AG20443 (cell line): Measurements from ENCODE around the gene TPPP.
"Not testable (repeated sequence)": the region's sequence is repeated elsewhere in the genome, so short reads cannot be mapped to it uniquely, and the experiment has no call there.

Experiments used
- DNase-seq: peaks from one replicate; pipeline ENCODE4 v3.0.0; 2012; ENCODE audit warnings: low spot score, mixed read lengths

TPPP gene

DNA sequence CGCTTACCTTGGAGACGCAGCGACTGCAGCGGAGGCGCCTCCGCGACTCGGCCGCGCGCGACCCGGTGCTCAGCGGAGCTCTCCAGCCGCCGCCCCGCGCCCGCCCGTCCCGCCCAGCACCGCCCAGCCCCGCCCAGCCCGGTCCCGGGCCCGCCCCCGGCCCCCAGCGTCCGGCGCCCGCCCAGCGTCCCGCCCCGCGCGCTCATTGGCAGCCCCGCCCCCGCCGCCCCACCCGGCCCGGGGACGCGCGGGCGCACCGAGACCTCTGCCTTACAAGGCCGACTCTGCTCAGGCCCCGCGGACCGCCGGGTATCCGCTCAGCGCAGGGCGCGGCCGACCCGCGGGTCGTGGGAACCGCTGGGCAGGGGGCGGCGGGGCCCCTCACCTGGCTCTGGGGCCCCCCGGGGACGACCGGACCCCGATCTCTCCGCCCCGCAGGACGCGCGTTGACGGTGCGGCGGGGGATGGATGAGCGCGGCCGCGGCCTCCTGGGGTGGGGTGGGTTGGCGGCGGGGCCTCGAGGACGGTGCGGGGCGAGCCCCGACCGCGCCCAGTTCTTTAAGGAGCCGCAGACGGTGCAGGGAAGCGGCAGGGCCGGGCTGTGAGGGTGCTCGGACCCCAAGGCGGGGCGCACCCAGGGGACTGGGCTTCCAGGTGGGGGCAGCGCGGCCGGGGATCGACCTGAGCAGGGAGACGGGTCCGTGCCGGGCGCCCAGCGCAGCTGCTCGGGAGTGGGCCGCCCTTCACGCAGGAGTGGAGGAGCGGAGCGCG lies at the start of gene TPPP:
TSS of gene TPPP (minus strand) at position 82 of the 771 bp plus-strand sequence. CDS start 15,292 bp downstream, outside the sequence.
- peak; percentile 92 for DNase-seq

DNA sequence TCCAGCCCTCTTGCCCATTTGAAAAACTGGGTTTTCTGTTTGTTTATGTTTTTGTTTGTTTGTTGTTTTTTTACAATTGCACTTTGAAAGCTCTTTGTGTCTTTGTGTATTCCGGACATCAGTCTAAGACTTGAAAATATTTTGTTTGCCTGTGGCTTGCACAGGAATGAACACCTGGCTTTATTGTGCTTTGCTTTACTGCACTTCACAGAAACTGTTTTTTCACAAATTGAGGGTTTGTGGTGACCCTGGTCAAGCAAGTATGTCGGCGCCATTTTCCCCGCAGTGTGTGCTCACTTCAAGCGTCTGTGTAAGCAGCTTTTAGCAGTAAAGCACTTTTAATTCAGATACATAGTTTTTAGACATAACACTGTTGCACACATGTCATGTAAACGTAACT lies 49.1 kb upstream of the TPPP start:
- not testable (repeated sequence) for DNase-seq

DNA sequence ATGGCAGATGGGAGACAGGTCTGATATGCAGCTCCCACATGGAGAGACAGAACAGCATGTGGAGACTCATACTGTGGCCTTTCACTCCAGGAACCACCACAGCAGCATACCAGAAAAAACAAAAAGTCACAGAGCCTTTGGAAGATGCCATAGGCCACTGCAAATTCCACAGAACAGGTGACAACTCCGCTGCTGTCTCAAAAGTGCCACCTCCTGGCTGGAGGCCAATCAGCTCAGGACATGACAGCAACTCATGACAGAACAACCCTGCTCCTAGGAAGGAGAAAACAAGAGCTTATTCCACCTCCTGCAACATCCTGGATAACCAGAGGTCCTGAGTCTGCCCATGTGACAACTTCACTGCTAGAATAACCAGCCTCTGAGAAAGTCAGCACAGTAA lies 41.0 kb upstream of the TPPP start:
- not testable (repeated sequence) for DNase-seq

DNA sequence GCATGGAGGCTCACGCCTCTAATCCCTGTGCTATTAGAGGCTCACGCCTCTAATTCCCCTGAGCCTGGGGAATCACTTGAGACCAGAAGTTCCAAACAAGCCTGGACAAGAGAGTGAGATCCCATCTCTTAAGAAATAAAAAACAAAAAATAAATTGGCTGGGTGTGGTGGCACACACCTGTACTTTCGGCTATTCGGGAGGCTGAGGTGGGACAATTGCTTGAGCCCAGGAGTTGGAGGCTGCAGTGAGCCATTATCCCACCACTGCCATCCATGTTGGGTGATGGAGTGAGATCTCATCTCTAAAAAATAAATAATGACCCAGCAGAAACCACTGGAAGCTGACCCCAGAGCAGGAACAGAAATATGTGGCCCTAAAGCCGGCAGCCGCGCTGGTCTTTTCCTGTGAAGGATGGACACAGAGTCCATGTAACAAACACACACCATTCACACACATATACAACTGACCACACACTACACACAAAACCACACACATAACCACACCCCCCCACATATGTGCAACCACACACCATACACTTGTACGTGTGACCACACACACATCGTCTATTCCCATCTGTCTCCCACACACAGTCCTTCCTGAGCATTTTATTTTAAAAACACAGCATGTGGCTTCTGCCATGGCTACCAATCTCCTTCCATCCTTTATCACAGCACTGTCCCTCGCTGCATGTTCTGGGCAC lies 39.8 kb upstream of the TPPP start:
- DNase-seq, result not testable (repeated sequence)

DNA sequence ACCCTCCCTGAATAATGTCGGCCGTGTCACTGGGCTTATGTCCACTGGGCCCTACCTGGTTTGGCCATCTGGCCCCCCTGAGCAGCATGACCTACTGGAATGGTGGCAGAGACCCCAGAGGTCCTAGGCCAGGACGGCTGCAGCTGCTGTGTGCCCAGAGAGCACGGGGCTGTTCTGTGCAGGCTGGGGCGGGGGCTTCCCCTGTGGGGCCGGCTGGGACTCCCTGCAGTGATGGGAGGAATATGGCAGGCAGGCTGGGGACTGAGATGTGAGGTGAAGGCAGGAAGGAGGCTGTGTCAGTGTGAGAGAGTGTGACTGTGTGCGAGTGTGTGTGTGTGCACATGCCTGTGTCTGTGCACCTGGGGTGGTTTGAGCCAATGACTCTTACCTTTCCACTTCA lies 36.1 kb upstream of the TPPP start:
- not testable (repeated sequence) for DNase-seq

DNA sequence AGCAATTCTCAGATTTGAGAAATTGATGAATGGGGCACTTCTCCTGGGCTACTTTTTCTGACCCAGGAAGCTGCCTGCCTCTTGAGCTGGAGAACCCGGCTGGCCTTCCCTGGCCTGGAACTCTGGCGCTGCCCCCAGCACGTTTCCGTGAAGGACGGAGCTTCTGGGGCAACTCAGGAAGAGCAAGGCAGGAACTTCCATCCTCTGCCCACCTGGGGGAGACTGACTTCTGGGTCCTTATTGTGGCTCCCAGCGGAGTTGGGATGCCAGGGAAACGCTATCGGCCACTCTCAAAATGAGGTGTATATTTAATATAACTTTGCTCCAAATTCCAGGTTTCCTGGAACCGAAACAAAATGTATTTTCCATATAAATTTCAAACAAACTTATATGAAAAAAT lies 33.9 kb upstream of the TPPP start:
- DNase-seq, result not testable (repeated sequence)

DNA sequence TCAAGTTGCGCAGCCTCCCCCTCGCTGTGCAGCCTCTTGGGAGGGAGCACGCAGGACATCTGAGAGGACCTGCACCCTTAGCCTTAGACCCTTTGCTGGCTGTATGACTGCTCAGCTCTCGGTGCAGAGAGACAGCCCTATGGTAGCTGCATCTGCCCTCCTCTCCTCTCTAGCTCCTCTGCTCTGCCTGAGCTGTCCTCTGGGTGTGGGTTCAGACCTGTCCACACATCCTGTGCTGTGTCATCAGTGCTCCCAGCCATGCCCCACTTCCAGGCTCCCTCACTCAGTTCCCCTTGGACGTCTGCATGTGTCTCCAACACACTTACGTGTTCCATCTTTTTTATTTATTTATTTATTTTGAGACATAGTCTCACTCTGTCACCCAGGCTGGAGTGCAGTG lies 30.7 kb upstream of the TPPP start:
- DNase-seq, result not testable (repeated sequence)

DNA sequence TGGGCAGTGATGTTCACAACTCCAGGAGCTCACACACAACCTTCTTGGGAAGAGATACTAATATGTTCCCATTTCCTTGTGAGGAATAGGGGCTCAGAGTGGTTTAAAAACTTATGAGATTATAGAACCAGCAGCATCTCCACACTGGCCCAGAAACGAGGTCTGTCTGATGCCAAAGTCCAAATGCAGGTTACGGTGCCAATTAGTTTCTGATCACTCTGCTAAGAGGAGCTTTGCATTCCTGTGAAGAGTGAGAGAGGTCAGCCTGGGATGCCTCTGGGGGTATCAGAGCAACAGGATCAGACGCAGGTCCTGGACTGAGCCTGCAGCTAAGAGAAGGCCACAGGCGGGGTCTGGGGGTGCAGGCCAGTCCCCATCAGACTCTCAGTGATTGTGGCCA lies 30.2 kb upstream of the TPPP start:
- not testable (repeated sequence) for DNase-seq

DNA sequence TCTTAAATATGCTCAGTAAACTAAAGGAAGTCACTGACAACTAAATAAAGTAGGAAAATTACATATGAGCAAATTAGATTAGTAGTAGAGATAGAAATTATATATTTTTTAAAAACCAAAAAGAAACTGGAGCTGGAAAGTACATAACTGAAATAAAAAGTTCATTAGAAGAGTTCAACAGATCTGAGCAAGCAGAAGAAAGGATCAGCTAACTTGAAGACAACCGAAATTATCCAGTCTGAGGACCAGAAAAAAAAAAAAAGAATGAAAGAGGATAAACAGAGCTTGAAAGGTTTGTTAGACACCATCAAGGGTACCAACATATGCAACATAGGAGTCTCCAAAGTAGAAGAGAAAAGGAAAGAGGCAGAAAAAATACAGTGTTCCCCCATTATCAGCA lies 26.2 kb upstream of the TPPP start:
- DNase-seq, result not testable (repeated sequence)

DNA sequence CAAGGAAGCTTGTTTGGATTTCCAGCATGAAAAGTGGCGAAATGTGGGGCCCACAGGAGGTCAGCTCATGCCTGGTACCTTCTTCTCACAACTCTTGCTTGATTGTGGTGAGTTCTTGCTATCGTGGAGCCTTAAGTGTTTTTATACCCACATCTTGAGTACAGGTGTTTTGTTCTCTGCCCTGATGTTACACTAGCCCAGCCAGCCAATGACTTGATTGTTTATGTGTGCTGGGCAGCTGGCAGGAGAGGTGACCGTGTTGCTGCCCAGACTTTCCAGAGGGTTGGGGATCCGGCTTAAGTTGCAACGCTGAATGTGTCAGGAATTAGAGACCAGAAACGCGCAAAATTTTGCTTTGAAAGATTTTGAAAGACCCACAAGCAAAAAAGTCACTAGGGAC lies 24.0 kb upstream of the TPPP start:
- DNase-seq, result no peak

DNA sequence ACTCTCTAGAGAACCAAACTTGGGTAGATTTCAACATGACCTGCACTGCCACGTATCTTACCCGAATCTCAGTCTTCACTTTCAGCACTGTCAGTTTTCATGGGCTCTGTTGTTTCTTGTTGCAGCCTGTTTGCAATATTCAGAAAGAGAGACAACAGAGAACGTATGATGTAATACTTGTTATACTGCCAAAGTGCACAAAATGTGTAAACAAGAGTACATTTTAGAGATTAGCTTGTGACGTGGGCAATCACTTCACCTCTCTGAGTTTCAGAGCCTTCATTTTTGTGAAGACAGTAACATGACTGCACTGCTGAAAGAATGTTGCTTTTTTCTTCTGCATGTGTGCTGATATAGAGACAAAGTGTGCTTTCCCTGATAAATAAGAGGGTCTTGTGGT lies 23.6 kb upstream of the TPPP start:
- not testable (repeated sequence) for DNase-seq

DNA sequence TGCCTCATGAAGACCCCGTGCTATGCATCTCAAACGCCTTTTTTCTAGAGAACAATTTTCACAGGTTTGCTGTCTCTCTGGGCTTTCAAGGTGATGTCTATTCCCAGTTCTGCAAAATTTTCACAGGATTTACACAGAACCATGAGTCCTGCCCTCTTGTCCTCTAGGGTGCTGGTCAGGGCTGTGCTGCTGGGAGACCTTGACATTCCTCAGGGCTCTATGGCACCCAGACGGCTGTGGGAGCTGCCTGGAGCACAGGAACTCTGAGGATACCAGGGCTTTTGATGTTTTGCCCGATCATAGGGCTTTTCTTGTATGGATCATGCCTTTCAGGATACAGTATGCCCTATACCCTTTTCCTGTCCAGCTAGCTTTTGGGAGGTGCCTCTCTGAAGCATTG lies 22.5 kb upstream of the TPPP start:
- not testable (repeated sequence) for DNase-seq

DNA sequence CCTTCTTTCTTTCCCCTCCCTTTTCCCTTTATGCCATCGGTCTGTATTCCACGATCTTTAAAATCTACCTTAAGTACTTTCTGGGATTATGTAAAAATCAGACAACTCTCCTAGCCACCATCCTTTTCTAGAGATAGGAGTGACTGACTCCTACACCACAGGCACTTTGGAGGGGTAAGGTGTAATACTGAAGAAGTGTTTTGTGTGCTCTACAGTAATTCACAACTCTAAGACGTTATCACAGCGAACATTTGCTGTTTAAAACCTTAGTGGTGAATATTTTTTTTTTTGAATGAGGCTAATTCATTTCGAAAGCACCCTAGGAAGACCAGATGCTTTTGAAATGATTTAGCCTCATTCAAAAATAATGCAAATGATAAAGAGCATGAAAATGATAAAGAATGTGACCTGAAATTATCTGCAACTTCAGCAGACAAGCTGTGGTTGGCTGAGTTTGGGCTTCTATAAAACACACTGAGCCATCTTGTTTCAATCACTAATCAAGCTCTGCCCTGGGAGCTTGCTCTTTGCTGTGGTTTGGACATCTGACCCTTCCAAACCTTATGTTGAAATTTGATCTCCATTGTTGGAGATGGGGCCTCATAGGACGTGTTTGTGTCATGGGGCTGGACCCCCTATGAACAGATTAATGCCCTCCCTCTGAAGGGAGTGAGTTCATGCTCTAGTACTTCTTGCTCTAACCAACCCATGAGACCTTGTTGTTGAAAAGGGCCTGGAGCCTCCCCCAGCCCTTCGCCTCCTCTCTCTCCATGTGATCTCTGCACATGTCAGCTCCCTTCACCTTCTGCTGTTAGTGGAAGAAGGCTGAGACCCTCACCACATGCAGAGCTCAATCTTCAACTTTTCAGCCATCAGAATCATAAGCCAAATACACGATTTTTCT lies 21.3 kb upstream of the TPPP start:
- not testable (repeated sequence) for DNase-seq

DNA sequence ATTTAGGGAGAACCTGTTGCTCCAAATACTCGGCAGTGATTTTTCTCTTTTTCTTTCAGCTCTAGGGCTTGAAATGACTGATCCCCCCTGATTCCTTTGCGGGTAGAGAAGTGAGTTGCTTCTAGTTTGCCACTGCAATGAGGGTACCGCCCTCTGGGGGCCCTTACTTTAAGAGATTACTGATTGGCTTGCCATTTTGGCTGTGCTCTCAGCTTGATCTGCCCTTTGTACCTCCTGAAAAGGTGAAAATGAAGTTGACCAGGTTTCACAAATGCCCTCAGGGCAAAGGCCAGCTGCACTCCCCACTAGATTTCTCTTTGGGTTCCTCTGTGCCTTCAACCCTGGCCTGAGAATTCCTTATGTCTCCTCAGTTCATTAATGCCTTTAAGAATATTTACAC lies 20.5 kb upstream of the TPPP start:
- DNase-seq, result not testable (repeated sequence)

DNA sequence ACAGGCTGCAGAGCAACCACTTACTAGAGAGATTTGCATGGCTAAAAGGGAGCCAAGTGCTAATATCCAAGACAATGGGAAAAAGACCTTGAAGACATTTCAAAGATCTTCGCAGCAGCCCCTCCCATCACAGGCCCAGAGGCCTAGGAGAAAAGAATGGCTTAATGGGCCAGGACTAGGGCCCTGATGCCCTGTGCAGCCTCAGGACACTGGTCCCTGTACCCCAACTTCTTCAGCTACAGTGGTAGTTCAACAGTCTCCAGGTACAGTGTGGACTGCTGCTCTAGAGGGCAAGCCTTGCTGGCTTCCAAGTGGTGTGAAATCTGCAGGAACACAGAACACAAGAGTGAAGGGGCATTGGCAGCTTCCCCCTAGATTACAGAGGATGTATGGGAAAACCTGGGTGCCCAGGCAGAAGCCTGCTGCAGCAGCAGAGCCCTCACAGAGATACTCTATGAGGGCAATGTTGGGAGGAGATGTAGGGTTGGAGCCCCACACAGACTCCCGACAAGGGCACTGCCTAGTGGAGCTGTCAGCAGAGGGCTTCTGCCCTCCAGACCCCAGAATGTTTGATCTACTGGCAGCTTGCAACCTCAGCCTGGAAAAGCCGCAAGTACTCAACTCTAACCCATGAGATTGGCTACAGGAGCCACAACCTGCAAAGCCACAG lies 15.8 kb upstream of the TPPP start:
- not testable (repeated sequence) for DNase-seq

DNA sequence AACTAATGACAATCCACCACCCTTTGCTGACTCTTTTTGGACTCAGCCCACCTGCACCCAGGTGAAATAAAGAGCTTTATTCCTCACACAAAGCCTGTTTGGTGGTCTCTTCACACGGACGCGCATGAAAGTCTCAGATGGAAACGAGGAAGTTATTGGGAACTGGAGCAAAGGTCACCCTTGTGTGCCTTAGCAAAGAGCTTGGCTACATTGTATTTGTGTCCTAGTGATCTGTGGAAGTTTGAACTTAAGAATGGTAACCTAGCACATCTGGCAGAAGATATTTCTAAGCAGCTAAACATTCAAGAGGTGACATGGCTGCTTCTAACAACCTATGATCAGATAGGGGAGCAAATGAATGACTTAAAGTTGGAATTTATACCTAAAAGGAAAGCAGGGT lies 15.2 kb upstream of the TPPP start:
- DNase-seq, result not testable (repeated sequence)

DNA sequence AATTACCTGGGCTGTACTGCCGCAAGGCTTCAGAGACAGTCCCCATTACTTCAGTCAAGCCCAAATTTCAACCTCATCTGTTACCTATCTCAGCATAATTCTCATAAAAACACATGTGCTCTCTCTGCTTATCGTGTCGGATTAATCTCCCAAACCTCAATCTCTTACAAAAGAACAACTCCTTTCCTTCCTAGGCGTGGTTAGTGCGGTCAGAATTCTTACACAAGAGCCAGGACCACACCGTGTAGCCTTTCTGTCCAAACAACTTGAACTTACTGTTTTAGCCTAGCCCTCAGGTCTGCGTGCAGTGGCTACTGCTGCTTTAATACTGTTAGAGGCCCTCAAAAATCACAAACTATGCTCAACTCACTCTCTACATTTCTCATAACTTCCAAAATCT lies 13.0 kb upstream of the TPPP start:
- not testable (repeated sequence) for DNase-seq

DNA sequence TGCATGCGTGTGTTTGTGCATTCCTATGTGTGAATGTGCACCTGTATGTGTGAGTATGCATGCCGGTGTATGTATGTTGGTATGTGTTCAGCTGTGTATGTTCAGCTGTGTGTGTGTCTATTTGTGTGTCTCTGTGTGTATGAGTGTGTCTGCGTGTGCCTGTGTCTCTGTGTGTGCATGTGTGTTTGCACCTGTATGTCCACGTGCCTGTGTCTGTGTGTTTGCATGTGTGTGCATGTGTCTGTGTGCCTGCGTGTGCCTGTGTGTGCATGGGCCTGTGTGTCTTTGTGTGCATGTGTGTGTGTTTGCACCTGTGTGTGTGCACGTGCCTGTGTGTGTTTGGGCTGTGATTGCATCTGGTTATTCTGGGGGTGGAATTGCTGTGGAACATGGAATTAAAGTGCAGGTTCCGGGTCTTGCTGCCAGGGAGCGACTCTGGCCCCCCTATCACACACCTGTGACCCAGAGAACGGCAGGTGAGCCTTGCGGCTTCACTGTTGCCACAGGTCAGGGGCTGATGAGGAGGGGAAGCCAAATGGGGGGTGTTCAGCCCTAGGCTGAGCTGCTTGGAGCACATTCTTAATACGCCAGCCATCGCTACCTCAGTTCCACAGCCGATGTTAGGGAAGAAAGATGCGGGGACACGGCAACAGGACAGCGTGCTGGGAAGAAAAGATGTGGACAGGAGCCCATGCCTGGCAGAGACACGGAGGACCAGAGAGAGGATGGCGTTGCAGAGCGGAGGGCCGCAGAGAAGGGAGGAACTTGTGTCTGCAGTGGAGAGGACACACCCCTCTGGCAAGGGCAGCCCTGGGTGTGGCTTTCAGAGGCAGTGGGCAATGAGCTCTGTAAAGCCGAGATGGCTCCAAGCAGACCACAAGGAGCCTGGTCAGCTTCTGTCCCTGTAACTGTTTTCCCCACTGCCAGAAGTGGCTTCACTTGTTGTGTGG lies 3.9 kb upstream of the TPPP start:
- not testable (repeated sequence) for DNase-seq

DNA sequence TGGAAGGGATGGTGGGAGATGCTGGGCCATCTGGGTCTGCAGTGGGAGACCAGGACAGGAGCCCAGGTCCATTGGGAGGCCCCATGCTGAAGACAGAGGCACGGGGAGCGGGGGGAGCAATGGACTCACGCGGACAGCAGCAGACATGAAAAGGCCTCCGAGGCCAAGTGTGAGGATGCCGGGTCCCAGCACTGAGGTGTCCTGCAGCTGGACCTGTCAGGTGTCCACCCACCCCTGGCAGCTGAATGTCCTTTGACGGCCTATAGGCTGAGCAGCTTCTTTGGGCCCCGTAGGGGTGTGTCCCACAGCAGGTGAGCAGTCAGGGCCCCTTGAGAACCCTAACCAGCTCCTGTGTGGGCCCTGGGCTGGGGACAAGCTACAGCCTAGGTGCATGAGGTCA lies 3.0 kb upstream of the TPPP start:
- DNase-seq, result not testable (repeated sequence)

DNA sequence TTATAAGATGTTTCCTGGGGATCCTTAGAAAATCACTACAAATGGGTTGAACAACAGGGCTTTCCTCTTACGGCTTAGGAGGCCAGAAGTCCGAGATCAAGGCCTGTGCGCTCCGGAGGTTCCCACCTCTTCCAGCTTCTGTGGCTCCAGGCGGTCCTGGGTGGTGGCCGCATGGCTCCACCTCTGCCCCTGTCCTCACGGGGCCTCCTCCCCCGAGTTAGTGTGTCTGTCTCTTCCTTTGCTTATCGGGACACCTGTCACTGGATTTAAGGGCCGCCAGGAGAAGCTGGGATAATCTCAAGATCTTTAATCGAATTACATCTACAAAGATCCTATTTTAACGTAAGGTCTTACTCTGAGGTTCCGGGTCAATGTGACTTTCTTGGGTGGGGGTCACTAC lies 2.3 kb upstream of the TPPP start:
- DNase-seq, result not testable (repeated sequence)

DNA sequence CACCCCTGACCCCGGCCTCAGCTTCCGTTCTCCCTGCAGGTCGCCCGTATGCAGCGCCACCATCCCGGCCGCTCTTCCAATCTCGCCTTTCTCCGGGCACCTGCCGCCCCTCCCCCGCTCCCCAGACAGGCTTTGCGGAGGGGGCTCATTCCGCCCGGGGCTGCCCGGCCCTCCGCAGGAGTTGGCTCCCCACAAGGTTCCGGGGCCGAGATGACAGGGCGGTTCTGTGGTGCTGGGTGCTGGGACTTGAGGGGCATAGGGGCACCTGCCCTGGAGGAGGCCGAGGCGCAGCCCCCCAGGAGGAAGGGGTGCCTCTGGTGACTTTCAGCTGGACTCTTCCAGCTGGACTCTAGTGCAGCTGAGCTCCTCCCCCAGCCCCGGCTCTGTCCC lies 885 bp upstream of the TPPP start:
- not testable (repeated sequence) for DNase-seq
